HepG2 (cell line): Measurements from ENCODE around the gene SLC2A5. TPM values are rescaled to one million over a fixed set of nuclear protein-coding genes. Genes with fewer than 3 reads are reported as not detected.

ENCODE experiments used
- EZH2 ChIP-seq: conservative IDR thresholded peaks from 2 replicates; pipeline ENCODE4 v1.6.1; 2012; ENCODE audit warnings: mild to moderate bottlenecking, low read depth, low read length, moderate library complexity
- JDP2 ChIP-seq: sonication (generic); formaldehyde crosslinking; IDR thresholded peaks from 2 replicates; pipeline ENCODE4 v1.8.1; 2022; ENCODE audit warnings: missing genetic modification reagents, borderline replicate concordance
- KDM1A ChIP-seq: IDR thresholded peaks from 2 replicates; pipeline ENCODE4 v1.6.1; 2016; ENCODE audit warnings: missing compliant biosample characterization
- KLF11 ChIP-seq: IDR thresholded peaks from 2 replicates; pipeline ENCODE4 v1.6.1; 2016; ENCODE audit warnings: missing compliant biosample characterization
- MAFK ChIP-seq, 2 experiments: IDR thresholded peaks in 1 of 2; conservative IDR thresholded peaks in 1 of 2; 2 replicates each; pipeline ENCODE4 v1.6.1; 2011; ENCODE audit warnings: improper control_type of control experiment in 2 of 2, low read length in 2 of 2
- PLRG1 ChIP-seq: fragments of 450-650 bp; conservative IDR thresholded peaks from 2 replicates; pipeline ENCODE4 v1.6.1; 2016
- PRDM10 ChIP-seq: sonication (generic); formaldehyde crosslinking; IDR thresholded peaks from 2 replicates; pipeline ENCODE4 v1.4.0; 2020; ENCODE audit warnings: low read depth, missing genetic modification reagents
- REL ChIP-seq: sonication (generic); formaldehyde crosslinking; conservative IDR thresholded peaks from 2 replicates; pipeline ENCODE4 v1.8.0; 2022; ENCODE audit warnings: mild to moderate bottlenecking, missing genetic modification reagents, moderate library complexity
- REPIN1 ChIP-seq: sonication (generic); formaldehyde crosslinking; IDR thresholded peaks from 2 replicates; pipeline ENCODE4 v1.8.0; 2022; ENCODE audit warnings: missing genetic modification reagents, low read depth, mild to moderate bottlenecking, borderline replicate concordance
- RFX3 ChIP-seq: IDR thresholded peaks from 2 replicates; pipeline ENCODE4 v1.6.1; 2016; ENCODE audit warnings: missing biosample characterization, missing genetic modification reagents
- RXRB ChIP-seq: IDR thresholded peaks from 2 replicates; pipeline ENCODE4 v1.6.1; 2016; ENCODE audit warnings: borderline replicate concordance, missing genetic modification reagents, missing compliant biosample characterization
- SIN3B ChIP-seq: fragments of 150-350 bp; IDR thresholded peaks from 2 replicates; pipeline ENCODE4 v1.6.1; 2014; ENCODE audit warnings: low read length
- STAT5B ChIP-seq: sonication (generic); formaldehyde crosslinking; IDR thresholded peaks from 2 replicates; pipeline ENCODE4 v1.4.0; 2020; ENCODE audit warnings: missing genetic modification reagents
- ZNF121 ChIP-seq: sonication (generic); formaldehyde crosslinking; IDR thresholded peaks from 2 replicates; pipeline ENCODE4 v1.5.0; 2020; ENCODE audit warnings: mild to moderate bottlenecking, missing genetic modification reagents
- ZNF235 ChIP-seq: sonication (generic); formaldehyde crosslinking; IDR thresholded peaks from 2 replicates; pipeline ENCODE4 v1.8.1; 2023; ENCODE audit warnings: mild to moderate bottlenecking, missing genetic modification reagents, borderline replicate concordance
- ZNF275 ChIP-seq: sonication (generic); formaldehyde crosslinking; IDR thresholded peaks from 2 replicates; pipeline ENCODE4 v1.8.0; 2022; ENCODE audit warnings: missing genetic modification reagents, mild to moderate bottlenecking, inconsistent platforms, borderline replicate concordance
- ZNF546 ChIP-seq: sonication (generic); formaldehyde crosslinking; conservative IDR thresholded peaks from 2 replicates; pipeline ENCODE4 v1.8.1; 2023; ENCODE audit warnings: mild to moderate bottlenecking, missing genetic modification reagents
- ZNF670 ChIP-seq: sonication (generic); formaldehyde crosslinking; IDR thresholded peaks from 2 replicates; pipeline ENCODE4 v1.8.0; 2022; ENCODE audit warnings: mild to moderate bottlenecking, missing genetic modification reagents, borderline replicate concordance
- ZNF749 ChIP-seq: sonication (generic); formaldehyde crosslinking; IDR thresholded peaks from 2 replicates; pipeline ENCODE4 v1.8.0; 2022; ENCODE audit warnings: mild to moderate bottlenecking, missing genetic modification reagents, moderate library complexity, borderline replicate concordance
- ZNF850 ChIP-seq: sonication (generic); formaldehyde crosslinking; conservative IDR thresholded peaks from 2 replicates; pipeline ENCODE4 v1.9.0; 2021; ENCODE audit warnings: mild to moderate bottlenecking, missing genetic modification reagents
- polyA plus RNA-seq, 8 experiments: library from polyadenylated mRNA; depleted of rRNA in 3 of 8; stranded (reverse) in 7 of 8; unstranded in 1 of 8; fragments of >200 nt; fragmentation: Illumina TruSeq in 4 of 8; extraction: Trizol in 4 of 8; gene quantifications; 2 replicates each; pipeline versions ENCODE4 v1.2.1 to v1.2.3, GENCODE V29; 2011 to 2016; ENCODE audit warnings: low read depth in 4 of 8, missing spikeins in 1 of 8, mixed read lengths in 1 of 8; ENCODE audit not compliant: insufficient read depth in 1 of 8
- total RNA-seq, 5 experiments: library from RNA; depleted of rRNA; stranded (reverse); fragments of >200 nt; fragmentation: Illumina TruSeq; extraction: Trizol; gene quantifications; 2 replicates each; pipeline ENCODE4 v1.2.3, GENCODE V29; 2016; ENCODE audit warnings: low read depth in 1 of 5
- TF ChIP-seq, protein P1 (sequence below): sonication (generic); formaldehyde crosslinking; IDR thresholded peaks from 2 replicates; pipeline ENCODE4 v1.4.0; 2020; ENCODE audit warnings: missing genetic modification reagents
- TF ChIP-seq, protein P2 (sequence below): IDR thresholded peaks from 2 replicates; pipeline ENCODE4 v1.6.1; 2016; ENCODE audit warnings: missing compliant biosample characterization, missing genetic modification reagents, borderline replicate concordance

The SLC2A5 gene
- total and polyA plus RNA-seq, 2 of the 13 experiments (the other 11 are each of a cell fraction or from before 2014, with no cell fraction given): 0.04 to 0.54 TPM

GRCh38 chr1:9066945-9067807 is 2.3 kb downstream of the SLC2A5 start (continued):
- TF ChIP-seq PRDM10 (CRISPR knock-in tag) (peak; percentile 60; the same call in 1 of the 2 replicates), ZNF749 (CRISPR knock-in tag) (no peak), ZNF546 (CRISPR knock-in tag) (no peak), ZNF235 (CRISPR knock-in tag) (no peak), REL (CRISPR knock-in tag) (no peak), JDP2 (CRISPR knock-in tag) (no peak), MAFK (conservative IDR thresholded peaks at IDR 0.05 in 1 of 2, IDR thresholded peaks at IDR 0.05 in 1 of 2; ENCODE audit: low read length in 2 of 2) (no peak), PLRG1 (no peak), REPIN1 (CRISPR knock-in tag) (no peak), ZNF850 (CRISPR knock-in tag) (no peak), ZNF670 (CRISPR knock-in tag) (0 out of 2 replicates have a peak, but pooled peaks have one; percentile 26), RFX3 (CRISPR knock-in tag) (no peak), EZH2 (no peak), SIN3B (no peak), RXRB (CRISPR knock-in tag) (0 out of 2 replicates have a peak, but pooled peaks have one; percentile 49), KLF11 (CRISPR knock-in tag) (peak; percentile 75; the same call in 1 of the 2 replicates), KDM1A (no peak), STAT5B (CRISPR knock-in tag) (no peak), ZNF121 (CRISPR knock-in tag) (no peak), ZNF275 (no peak)
- TF ChIP-seq, protein P1, sequence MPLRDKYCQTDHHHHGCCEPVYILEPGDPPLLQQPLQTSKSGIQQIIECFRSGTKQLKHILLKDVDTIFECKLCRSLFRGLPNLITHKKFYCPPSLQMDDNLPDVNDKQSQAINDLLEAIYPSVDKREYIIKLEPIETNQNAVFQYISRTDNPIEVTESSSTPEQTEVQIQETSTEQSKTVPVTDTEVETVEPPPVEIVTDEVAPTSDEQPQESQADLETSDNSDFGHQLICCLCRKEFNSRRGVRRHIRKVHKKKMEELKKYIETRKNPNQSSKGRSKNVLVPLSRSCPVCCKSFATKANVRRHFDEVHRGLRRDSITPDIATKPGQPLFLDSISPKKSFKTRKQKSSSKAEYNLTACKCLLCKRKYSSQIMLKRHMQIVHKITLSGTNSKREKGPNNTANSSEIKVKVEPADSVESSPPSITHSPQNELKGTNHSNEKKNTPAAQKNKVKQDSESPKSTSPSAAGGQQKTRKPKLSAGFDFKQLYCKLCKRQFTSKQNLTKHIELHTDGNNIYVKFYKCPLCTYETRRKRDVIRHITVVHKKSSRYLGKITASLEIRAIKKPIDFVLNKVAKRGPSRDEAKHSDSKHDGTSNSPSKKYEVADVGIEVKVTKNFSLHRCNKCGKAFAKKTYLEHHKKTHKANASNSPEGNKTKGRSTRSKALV (CRISPR knock-in tag): no peak
- TF ChIP-seq, protein P2, sequence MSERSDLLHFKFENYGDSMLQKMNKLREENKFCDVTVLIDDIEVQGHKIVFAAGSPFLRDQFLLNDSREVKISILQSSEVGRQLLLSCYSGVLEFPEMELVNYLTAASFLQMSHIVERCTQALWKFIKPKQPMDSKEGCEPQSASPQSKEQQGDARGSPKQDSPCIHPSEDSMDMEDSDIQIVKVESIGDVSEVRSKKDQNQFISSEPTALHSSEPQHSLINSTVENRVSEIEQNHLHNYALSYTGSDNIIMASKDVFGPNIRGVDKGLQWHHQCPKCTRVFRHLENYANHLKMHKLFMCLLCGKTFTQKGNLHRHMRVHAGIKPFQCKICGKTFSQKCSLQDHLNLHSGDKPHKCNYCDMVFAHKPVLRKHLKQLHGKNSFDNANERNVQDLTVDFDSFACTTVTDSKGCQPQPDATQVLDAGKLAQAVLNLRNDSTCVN (CRISPR knock-in tag): 0 out of 2 replicates have a peak, but pooled peaks have one; percentile 49
